GM18951 (cell line): ENCODE results near the gene CDH13.

Source experiments
- POLR2A ChIP-seq: IDR thresholded peaks from 4 replicates; pipeline ENCODE4 v1.6.1; 2011; ENCODE audit warnings: mild to moderate bottlenecking; ENCODE audit not compliant: insufficient read length, insufficient read depth; ENCODE audit errors: extremely low read depth
- in situ Hi-C: fragments of 300-500 bp; cut with MboI; formaldehyde crosslinking; loops from one replicate; pipeline ENCODE4 v1.12.0; 2022; ENCODE audit warnings: low sequenced_read_pairs, mixed read lengths, inconsistent platforms; ENCODE audit not compliant: unreplicated experiment

The CDH13 gene

DNA sequence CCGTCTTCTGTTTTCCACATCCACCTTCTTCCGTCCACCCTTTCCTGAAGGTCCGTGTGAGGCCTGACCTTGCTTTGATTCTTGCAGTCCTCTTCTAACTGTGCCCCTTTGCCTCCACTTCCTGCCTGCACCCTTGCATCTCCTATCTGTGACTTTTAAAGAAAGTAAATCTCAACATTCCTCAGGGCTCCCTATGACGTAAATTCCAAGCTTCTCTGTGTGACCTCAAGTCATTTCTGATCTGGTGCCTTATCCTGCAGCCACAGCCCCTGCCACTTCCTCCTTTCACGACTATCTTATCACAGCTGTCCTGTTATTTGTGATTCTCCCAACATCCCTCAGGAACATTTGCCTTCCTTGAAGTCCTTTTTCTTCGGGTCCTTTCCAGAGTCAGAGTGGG lies 520.5 kb downstream of the CDH13 start:
- in situ Hi-C loops = no loop called here
- TF ChIP-seq POLR2A = no peak

- in situ Hi-C loops = no loop called here
- TF ChIP-seq POLR2A = no peak
Measured at GRCh38 chr16:83158320-83158957, 531.7 kb downstream of the CDH13 start.

- TF ChIP-seq POLR2A = no peak
- in situ Hi-C loops = no loop called here
Measured at GRCh38 chr16:83159049-83159448, 532.3 kb downstream of the CDH13 start.

DNA sequence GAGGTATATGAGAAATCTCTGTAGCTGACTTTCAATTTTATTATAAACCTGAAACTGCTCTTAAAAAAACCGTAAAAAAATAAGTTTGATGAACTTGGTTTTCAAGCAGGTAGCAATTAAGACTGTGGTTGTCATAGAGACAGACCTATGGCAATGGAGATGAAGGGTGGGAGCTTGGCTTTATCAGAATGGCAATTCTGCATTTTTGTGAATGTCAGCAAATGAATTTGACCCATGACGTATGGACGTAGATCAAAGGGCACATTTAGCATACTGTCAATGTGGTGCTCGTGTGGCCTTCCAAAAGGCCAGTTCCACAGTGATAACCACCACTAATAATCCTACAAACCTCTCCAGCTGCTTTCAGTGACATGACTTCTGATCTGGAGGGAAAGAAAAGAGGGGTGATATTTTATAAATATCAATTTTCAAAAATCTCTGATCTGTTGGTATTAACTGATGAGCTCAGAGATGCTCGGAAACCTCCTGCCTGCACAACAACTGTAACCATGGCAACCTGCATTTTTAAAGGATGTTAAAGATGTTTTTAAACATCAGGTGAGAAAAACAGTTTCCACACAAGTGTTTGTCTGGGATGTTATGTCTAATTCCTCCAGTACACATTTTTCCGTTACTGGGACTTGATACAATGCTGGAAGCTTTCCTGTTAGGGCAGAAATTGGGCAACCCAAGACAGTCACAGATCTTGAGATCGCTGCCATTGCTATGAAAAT lies 533.7 kb downstream of the CDH13 start:
- in situ Hi-C loops = no loop called here
- no peak for TF ChIP-seq POLR2A

- in situ Hi-C loops = no loop called here
Measured at GRCh38 chr16:83162791-83163190, 536.0 kb downstream of the CDH13 start.

DNA sequence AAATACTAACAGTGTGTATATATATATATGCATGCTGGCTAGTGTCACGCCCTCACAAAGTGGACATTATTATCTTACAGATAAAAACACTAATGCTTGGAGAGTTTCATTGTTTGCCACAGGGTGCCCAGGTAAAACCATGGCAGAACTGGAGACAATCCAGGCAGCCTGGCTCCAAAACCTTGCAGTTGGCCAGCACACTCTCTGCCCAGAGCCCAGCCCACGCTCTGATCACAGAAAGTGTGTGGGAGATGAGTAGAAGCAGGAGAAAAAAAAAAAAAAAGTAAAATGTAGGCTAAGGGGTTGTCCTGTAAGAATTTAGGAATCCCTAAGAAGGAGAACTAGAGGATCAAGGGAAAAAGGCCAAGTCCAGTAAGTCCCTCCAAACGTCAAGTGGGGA lies 538.0 kb downstream of the CDH13 start:
- in situ Hi-C loops = no loop called here
- TF ChIP-seq POLR2A = no peak

More at GRCh38 chr16:83162791-83163190, 536.0 kb downstream of the CDH13 start:
- TF ChIP-seq POLR2A = no peak

DNA sequence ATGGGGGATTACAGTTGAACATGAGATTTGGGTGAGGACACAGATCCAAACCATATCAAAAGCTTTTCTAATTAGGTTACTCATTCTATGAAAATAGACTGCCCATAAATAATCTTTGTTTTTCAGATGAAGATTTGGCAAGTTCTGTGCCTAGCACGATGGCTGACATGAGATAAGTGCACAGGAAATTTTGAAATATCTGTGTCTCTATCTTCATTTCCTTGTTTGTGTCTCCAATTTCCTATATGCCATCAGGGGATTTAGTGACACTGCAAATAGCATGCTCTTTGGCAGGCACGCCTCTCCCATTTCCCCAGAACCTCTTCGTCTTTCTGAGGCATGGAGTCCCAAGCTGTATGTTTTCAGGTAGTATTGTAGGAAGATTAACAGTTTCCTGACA lies 544.6 kb downstream of the CDH13 start:
- TF ChIP-seq POLR2A = no peak
- in situ Hi-C loops = no loop called here

DNA sequence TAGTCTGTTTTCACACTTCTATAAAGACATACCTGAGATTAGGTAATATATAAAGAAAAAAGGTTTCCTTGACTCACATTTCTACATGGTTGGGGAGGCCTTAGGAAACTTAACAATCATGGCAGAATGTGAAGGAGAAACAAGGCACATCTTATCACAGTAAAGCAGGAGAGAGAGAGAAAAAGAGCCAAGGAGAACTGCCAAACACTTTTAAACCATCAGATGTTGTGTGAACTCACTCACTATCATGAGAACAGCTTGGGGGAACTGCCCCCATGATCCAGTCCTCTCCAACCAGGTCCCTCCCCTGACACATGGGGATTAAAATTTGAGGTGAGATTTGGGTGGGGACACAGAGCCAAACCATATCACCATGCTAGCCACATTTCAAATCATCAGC lies 547.9 kb downstream of the CDH13 start:
- in situ Hi-C loops = no loop called here
- TF ChIP-seq POLR2A = no peak

GRCh38 chr16:83176802-83177201 lies 550.0 kb downstream of the CDH13 start:
- in situ Hi-C loops = no loop called here
- no peak for TF ChIP-seq POLR2A

DNA sequence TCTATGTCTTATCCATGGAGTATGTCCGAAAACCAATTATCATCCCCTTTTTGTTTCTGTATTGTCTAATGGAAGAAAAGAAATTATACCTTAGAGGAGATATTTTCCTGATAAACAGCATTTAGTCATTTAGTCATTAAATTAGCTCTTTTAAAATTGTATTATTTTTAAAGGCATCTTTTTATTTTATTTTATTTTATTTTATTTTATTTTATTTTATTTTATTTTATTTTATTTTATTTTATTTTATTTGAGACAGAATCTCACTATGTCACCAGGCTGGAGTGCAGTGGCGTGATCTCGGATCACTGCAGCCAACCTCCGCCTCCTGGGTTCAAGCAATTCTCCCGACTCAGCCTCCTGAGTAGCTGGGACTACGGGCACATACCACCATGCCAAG lies 559.1 kb downstream of the CDH13 start:
- TF ChIP-seq POLR2A = no peak
- in situ Hi-C loops = no loop called here

DNA sequence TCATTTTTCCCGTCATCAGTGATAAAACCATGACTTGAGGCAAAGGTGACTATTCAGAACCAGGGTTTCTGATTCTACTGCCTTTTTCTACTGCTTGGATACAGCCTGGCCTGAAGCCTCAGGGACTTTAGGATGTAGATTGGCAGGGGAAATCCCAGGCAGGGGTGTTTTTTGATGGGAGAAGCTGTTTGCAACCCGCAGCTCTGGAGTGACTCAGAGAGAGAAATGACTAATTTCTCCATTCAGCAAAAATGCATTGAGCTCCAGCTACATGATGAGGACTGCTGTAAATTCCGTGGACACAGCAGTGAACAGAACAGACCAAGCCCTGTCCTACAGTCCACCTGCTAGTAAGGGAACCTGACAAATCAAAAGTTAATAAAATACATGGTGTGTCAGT lies 560.6 kb downstream of the CDH13 start:
- in situ Hi-C loops = no loop called here
- no peak for TF ChIP-seq POLR2A

DNA sequence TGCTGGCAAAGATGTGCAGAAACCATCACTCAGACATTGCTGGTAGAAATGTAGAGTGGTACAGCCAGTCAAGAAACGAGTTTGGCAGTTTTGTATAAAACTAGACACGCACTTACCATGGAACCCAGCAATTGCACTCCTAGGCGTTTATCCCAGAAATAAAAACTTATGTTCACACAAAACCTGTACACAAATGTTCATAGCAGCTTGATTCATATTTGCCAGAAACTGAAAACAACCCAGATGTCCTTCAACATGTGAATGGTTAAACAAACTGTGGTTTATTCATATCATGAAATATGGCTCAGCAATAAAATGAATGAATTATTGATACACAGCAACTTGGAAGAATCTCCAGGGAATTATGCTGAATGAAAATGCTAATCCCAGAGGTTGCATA lies 570.0 kb downstream of the CDH13 start:
- in situ Hi-C loops = no loop called here
- TF ChIP-seq POLR2A = no peak

GRCh38 chr16:83197450-83197849 lies 570.7 kb downstream of the CDH13 start:
- TF ChIP-seq POLR2A = no peak
- in situ Hi-C loops = no loop called here

- TF ChIP-seq POLR2A = no peak
Measured at GRCh38 chr16:83198977-83199376, 572.2 kb downstream of the CDH13 start.

More at GRCh38 chr16:83198977-83199376, 572.2 kb downstream of the CDH13 start:
- in situ Hi-C loops = no loop called here
